Effector memory CD4-positive, alpha-beta T cell (primary cell): ENCODE results near the gene MLLT1.

ENCODE experiments used
- DNase-seq, 3 donors: peaks; one replicate each; pipeline ENCODE4 v3.0.0-alpha.2; 2020
- H3K27ac ChIP-seq: 2 replicates; pipeline ENCODE4 v1.7.0; 2013; ENCODE audit warnings: mild to moderate bottlenecking, low read length, moderate library complexity; ENCODE audit not compliant: insufficient read depth, poor library complexity, severe bottlenecking
- H3K27me3 ChIP-seq: replicated peaks from 2 replicates; pipeline ENCODE4 v1.7.0; 2013; ENCODE audit warnings: mild to moderate bottlenecking, low read length; ENCODE audit not compliant: insufficient read depth, control insufficient read depth, poor library complexity, severe bottlenecking
- H3K36me3 ChIP-seq: 2 replicates; pipeline ENCODE4 v1.7.0; 2013; ENCODE audit warnings: mild to moderate bottlenecking, low read length, moderate library complexity; ENCODE audit not compliant: control insufficient read depth, insufficient read depth
- H3K4me1 ChIP-seq: 2 replicates; pipeline ENCODE4 v1.7.0; 2013; ENCODE audit warnings: low read length, mild to moderate bottlenecking; ENCODE audit not compliant: control insufficient read depth, insufficient read depth, poor library complexity, severe bottlenecking
- H3K4me3 ChIP-seq: 2 replicates; pipeline ENCODE4 v1.7.0; 2013; ENCODE audit warnings: low read length, low read depth, mild to moderate bottlenecking; ENCODE audit not compliant: insufficient read depth, poor library complexity, severe bottlenecking
- H3K9me3 ChIP-seq: 2 replicates; pipeline ENCODE4 v1.7.0; 2013; ENCODE audit warnings: mild to moderate bottlenecking, low read length, moderate library complexity; ENCODE audit not compliant: control insufficient read depth

Gene MLLT1

DNA sequence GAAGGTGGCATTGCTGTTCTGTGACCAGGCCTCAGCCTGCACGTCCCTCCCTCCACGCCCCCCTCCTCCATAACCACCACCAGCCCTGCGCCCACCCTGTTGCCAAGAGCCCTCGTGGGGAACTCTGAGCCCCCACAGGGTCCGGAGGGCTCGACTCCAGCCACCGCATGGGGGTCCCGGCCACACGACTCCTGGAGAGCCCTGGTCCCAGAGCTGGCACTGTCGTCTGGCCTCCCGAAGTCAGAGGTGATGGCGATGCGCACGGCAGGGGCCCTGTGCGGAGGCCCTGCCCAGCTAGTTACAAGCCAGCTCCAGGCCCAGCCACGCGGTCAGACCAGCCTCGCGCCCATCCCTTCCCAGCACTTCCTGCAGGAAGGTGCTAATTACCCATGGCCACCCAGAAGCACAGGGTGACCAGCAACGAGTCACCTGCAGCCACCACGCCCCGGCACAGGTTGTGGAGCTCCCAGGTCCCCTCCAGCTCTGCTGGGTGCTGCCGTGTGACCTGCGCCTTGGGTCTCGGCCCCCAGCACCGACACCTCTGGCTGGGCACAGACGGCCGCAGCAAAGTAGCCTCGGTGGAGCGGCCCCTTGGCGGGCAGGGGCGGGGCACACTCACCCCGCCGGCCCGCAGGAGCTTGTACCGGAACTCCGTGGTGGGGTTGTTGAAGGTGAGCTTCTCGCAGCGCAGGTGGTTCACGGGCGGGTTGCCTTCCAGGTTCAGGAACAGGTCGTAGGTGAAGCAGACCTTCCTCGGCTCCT, 49.6 kb downstream of the MLLT1 start:
- Histone ChIP-seq H3K4me3 (no peak overlapping the region), H3K4me1 (no peaks in the 10 kb centered on the region), H3K27me3 (no peaks in the 10 kb centered on the region), H3K36me3 (peaks cover 27% of the 10 kb centered on the region), H3K9me3 (no peaks in the 10 kb centered on the region), H3K27ac (no peak overlapping the region)
- no peak for DNase-seq

DNA sequence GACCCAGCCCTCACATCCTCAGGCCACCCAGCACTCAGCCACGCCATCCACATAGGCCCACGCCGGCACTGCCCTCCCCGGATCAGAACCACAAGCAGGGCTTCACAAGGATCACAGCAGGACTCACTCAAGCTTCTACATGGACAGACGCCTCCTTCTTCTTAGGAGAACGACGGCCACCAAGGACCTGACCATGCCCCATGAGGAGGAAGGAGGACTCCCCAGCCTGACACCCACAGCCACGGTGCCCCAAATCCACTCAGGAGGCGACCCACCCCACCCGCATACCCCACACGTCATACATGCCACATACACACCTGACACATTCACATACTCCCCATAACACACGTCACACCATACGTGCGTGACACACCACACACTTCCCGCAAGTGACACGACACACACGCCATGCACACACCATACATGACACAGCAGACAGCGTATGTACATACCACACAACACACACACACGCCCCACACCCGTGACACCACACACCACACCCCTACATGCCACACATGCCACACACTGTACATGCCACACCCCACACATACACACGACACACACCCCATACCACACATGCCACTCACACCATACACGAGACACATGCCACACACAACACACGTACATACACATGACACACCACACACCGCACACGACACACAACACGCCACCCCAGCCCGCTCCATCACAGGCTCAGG, 50.4 kb downstream of the MLLT1 start:
- no peaks in the 10 kb centered on the region for H3K4me1 ChIP-seq
- no peaks in the 10 kb centered on the region for H3K27me3 ChIP-seq
- no peak overlapping the region for H3K4me3 ChIP-seq
- no peaks in the 10 kb centered on the region for H3K9me3 ChIP-seq
- peaks cover 31% of the 10 kb centered on the region for H3K36me3 ChIP-seq
- no peak overlapping the region for H3K27ac ChIP-seq
- no peak for DNase-seq

DNA sequence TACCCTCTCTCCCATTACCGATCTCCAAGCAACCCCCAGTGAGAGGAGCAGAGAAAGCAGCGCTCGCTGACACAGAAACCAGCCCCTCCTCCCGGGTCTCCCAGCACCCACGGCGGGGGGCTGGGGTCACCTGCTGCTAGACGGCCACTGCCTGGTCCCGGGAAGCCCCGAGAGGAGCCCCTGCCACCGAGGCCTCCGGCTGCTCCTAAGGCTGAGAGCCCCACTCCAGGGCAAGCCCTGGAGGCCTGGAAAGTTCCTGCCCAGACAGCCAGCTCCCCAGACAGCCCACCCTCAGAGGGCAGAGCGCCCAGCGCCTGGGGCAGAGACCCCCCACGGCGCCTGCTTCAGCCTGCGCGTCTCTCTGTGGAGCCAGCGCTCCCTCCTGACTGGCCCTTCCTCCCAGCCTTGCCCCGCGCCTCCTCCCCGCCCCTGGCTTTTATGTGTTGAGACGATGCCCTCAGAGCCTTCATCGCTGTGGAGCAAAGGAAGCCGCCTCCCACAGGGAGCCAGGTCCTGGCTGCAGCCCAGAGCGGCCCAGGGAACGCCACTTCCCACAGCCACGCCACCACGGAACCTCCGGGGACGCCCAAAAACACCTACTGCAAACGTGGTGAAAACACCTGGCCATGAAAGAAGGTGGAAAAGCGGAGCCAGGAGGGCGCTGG, 51.1 kb downstream of the MLLT1 start:
- DNase-seq = no peak
- Histone ChIP-seq H3K27me3 (no peaks in the 10 kb centered on the region), H3K36me3 (peaks cover 33% of the 10 kb centered on the region), H3K9me3 (no peaks in the 10 kb centered on the region), H3K4me3 (no peak overlapping the region), H3K27ac (no peak overlapping the region), H3K4me1 (no peaks in the 10 kb centered on the region)

GRCh38 chr19:6227936-6228325, 51.8 kb downstream of the MLLT1 start:
- no peak for DNase-seq
- Histone ChIP-seq H3K36me3 (peaks cover 35% of the 10 kb centered on the region), H3K27me3 (no peaks in the 10 kb centered on the region), H3K27ac (no peak overlapping the region), H3K4me3 (no peak overlapping the region), H3K9me3 (no peaks in the 10 kb centered on the region), H3K4me1 (no peaks in the 10 kb centered on the region)

DNA sequence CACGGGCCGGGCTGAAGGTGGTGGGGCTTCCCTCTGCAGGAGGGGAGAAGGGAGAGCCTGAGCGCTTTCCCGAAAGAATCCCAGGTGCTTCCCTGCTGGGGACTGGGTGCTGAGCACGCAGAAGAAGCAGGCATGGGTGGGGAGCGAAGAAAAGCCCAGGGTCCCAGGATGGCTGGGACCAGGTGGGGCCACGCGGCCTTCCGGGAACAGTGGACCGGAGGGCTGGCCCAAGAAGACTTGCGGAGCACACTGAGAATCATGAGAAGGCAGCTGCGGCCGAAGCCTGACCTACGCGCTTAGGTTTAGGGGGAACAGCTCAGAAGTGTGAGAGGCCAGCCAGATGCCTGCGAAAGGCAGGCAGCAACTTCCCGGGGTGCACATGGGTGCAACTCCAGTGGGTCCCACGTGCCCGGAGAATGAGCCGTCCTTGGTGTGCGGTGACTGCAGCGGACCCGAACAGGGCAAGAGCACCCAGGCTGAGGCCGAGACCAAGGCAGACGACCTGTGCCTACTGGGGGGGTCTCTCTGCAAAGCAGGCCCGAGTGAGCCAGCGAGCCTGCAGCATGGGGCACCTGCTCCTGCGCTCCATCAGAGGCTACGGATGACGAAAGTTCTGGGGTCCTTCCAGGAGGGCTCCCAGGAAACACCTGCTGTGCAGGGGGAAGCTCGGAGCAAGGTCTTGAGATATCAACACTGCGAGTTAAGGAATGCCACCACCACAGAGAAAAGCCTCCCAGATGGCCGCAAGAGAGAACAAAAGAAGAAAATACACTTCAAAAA, 52.4 kb downstream of the MLLT1 start:
- Histone ChIP-seq H3K27me3 (no peaks in the 10 kb centered on the region), H3K36me3 (peaks cover 37% of the 10 kb centered on the region), H3K4me3 (no peak overlapping the region), H3K27ac (no peak overlapping the region), H3K9me3 (no peaks in the 10 kb centered on the region), H3K4me1 (no peaks in the 10 kb centered on the region)
- DNase-seq = no peak

- DNase-seq = no peak
- H3K36me3 ChIP-seq = peaks cover 38% of the 10 kb centered on the region
Measured at GRCh38 chr19:6226444-6227155, 53.2 kb downstream of the MLLT1 start.

GRCh38 chr19:6226012-6226411, 53.8 kb downstream of the MLLT1 start:
- Histone ChIP-seq H3K4me3 (no peak overlapping the region), H3K27me3 (no peaks in the 10 kb centered on the region), H3K36me3 (peaks cover 42% of the 10 kb centered on the region), H3K4me1 (no peaks in the 10 kb centered on the region), H3K27ac (no peak overlapping the region), H3K9me3 (no peaks in the 10 kb centered on the region)
- DNase-seq = no peak

More at GRCh38 chr19:6226444-6227155, 53.2 kb downstream of the MLLT1 start:
- H3K4me3 ChIP-seq = no peak overlapping the region
- no peaks in the 10 kb centered on the region for H3K4me1 ChIP-seq
- H3K27ac ChIP-seq = no peak overlapping the region
- no peaks in the 10 kb centered on the region for H3K27me3 ChIP-seq
- no peaks in the 10 kb centered on the region for H3K9me3 ChIP-seq

GRCh38 chr19:6225232-6225865, 54.4 kb downstream of the MLLT1 start:
- Histone ChIP-seq H3K27me3 (no peaks in the 10 kb centered on the region), H3K4me3 (no peak overlapping the region), H3K36me3 (peaks cover 45% of the 10 kb centered on the region), H3K4me1 (no peaks in the 10 kb centered on the region), H3K9me3 (no peaks in the 10 kb centered on the region), H3K27ac (no peak overlapping the region)
- no peak for DNase-seq

GRCh38 chr19:6224308-6224675, 55.5 kb downstream of the MLLT1 start:
- H3K27ac ChIP-seq = no peak overlapping the region
- no peak overlapping the region for H3K4me3 ChIP-seq
- H3K9me3 ChIP-seq = no peaks in the 10 kb centered on the region
- peaks cover 55% of the 10 kb centered on the region for H3K36me3 ChIP-seq
- no peak for DNase-seq
- H3K27me3 ChIP-seq = no peaks in the 10 kb centered on the region
- no peaks in the 10 kb centered on the region for H3K4me1 ChIP-seq
